GM21423 (cell line): ENCODE measurements around the gene DMD.
"Not testable (repeated sequence)": the region's sequence is repeated elsewhere in the genome, so short reads cannot be mapped to it uniquely, and the experiment has no call there.

Experiments used
- ATAC-seq: cut with Tn5 transposase; IDR thresholded peaks from one replicate; pipeline ENCODE4 v1.9.1; 2021; ENCODE audit warnings: mild to moderate bottlenecking, moderate library complexity; ENCODE audit not compliant: unreplicated experiment

DMD gene

GRCh38 chrX:33156152-33156726, 55.1 kb downstream of the DMD start:
- ATAC-seq = no peak

DNA sequence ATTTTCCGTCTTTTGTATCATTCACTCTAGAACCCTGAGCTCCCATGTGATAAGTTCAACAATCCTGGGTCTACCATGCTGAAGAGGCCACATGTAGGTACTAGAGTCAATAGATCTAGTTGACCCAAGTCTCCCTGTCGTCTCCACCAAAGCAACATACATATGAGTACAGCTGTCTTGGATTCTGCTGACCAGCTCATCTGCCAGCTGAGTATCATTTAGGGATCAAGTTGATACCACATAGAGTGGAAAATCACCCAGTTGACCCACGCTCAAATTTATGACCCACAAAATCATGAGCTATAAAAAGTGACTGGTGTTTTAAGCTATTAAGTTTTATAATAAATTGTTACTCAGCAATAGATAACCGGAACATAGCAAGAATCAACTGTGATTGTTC, 61.8 kb downstream of the DMD start:
- no peak for ATAC-seq

- no peak for ATAC-seq
Observed at GRCh38 chrX:33149085-33149484, 62.3 kb downstream of the DMD start.

DNA sequence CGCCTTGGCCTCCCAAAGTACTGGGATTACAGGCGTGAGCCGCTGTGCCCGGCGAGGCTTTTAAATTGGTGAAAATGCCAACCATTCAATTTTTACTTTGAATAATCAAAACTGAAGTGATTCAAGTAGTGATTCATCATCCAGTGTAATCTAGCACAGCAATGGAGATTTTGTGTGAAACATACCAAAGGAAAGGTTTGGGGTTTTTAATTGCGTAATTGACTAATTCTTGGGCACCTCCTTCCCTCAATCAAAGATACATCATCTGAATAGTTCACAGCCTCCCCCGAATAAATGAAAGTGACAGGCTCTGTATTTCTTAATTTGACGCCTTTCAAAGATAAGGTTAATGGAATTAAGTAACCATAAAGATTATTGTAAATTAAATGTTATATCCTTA, 69.0 kb downstream of the DMD start:
- ATAC-seq = no peak

DNA sequence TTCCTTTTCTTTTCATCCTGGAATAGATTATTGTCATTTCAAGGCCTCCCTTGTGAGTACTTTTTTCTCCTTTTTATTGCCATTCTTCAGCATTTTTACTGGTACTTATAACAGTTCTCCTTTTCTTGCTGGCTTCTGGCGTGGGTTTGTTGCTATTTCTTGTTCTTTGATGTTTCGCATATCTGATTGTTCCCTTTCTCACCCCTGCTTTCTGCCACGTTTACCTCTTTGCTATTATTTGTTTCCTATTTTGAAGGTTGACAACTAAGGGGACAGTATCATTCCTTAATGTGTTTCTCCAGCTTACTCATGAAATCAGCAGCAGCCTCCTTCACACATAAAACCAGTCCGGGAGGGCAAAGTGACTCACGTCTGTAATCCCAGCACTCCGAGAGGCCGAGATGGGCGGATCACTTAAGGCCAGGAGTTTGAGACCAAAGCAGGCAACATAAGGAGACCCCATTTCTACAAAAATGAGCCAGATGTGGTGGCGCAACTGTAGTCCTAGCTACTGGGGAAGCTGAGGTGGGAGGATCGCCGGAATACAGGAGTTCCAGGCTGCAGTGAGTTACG, 72.6 kb downstream of the DMD start:
- no peak for ATAC-seq

GRCh38 chrX:33134164-33134563, 77.2 kb downstream of the DMD start:
- no peak for ATAC-seq

- ATAC-seq = no peak
Observed at GRCh38 chrX:33133320-33133719, 78.0 kb downstream of the DMD start.

GRCh38 chrX:33132569-33132968, 78.8 kb downstream of the DMD start:
- no peak for ATAC-seq

DNA sequence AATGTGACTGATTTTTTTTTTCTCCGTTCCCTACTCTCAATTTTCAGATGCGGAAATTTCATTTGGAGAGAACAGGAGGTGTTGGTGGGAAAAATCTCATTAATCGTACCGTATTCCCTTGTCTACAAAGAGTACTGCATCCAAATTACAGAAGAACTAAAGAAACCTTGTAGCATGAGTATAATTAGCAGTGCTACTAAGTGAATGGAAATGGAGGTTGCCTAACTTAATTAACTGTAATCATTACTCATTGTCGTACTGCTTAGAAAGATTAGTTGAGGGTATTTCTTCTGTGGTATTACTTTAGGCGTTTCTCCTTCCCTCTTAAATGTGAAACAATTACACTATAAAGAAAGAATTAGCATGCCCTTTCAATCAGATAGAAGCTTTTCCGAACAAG, 81.7 kb downstream of the DMD start:
- no peak for ATAC-seq

DNA sequence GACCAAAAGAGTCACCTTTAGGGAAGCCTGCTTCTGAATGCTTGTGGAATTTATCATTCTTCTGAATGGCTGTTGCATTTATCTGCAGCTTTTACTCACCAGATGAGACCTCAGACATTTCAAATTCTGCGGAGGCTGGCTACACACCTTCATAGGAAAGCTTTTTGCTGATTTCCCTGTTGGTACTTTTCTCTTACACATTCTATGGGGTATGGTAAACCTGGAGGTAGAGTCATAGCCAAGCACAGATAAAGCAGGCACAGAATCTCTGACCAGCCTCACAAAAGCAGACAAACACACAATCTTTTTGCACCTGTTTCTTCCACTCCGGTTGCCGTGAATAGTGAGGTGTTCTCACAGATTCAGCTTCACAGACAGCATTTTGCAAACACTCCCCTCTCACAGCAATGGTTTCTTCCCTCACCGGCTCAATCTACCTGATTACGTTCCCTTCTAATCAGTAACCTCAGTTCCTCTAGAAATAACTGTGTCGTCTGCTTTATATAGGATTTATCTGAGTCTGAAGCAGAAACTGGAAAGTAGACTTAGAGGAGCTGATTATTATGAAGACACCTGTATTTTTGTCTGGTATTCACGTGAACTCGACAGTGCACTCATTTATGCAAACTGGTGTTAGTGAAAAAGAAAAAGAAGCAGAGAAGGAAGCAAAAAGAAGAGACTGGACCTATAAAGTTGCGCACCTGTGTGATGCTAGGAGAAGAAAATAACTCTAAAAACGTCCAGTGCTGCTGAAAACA, 83.1 kb downstream of the DMD start:
- ATAC-seq = no peak

GRCh38 chrX:33126469-33126868, 84.9 kb downstream of the DMD start:
- ATAC-seq = no peak

DNA sequence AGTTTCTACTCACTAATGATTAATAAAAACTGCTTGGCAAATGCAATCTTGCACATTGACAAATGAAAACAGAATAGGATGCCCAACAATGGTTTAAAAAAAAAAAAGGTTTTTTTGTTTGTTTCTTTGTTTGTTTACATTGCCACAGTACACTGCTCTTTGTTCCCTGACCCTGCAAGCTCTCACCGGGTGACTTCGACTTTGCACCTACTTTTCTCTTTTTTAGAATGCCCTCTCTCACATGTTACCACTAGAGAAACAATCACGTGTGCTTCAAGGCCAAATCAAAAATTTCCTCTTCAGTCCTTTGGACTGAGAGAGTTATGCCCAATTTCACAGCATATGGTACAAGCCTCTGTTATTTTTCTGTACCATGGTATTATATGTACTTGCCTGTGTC, 101.5 kb downstream of the DMD start:
- ATAC-seq = no peak

DNA sequence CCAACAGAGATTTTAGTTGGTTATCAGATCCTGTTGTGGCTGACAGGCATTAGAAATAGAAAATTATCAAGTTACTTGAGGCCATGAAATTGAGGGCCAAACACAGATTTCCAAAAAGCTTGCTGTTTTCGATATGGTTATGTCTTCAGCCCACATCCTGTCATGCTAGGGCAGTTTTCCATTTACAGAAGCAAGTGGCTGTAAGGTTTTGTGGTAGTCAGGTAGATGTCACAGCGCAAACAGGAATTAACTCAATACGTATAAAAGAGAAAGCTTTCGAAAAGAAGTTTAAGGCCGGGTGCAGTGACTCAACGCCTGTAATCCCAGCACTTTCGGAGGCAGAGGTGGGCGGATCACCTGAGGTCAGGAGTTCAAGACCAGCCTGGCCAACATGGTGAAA, 104.6 kb downstream of the DMD start:
- ATAC-seq = no peak

DNA sequence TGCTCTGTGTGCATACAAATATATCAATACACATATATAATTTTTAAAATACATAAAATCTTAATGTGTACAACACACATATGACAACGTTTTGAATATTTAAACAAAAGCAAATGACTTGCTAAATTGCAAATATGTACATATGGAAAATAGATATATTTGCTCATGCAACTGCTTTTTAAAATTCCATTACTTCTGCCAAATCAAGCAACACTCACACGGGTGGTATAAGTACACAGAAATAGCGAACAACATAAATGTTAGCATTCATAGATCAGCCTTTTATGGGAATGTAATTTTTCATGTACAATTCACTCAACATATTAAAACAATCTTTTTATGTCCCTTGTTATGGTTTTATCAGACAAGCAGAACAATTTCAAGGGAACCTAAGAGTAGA, 116.3 kb downstream of the DMD start:
- ATAC-seq = no peak

- ATAC-seq = no peak
Observed at GRCh38 chrX:33087411-33087810, 123.9 kb downstream of the DMD start.

DNA sequence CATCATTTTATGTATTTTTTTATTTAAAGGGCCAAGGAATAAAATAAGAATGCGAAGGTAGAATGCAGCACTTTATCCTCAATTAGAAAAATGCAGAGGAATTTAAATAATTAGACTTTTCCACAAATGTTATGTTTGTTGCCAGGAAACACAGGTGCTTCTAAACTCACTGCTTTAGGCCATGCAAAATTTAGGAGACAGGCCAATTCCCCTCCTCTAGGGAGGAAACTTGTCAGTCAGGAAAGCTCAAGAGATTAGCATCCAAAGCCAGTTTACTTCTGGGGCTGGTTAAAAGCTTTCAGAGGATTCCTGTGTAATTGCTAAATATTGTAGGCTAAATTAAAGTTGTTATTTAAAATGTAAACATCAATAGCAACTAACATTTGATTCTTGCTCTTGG, 124.5 kb downstream of the DMD start:
- ATAC-seq = no peak

GRCh38 chrX:33082371-33082770, 129.0 kb downstream of the DMD start:
- no peak for ATAC-seq

- ATAC-seq = no peak
Observed at GRCh38 chrX:33078273-33078672, 133.1 kb downstream of the DMD start.

DNA sequence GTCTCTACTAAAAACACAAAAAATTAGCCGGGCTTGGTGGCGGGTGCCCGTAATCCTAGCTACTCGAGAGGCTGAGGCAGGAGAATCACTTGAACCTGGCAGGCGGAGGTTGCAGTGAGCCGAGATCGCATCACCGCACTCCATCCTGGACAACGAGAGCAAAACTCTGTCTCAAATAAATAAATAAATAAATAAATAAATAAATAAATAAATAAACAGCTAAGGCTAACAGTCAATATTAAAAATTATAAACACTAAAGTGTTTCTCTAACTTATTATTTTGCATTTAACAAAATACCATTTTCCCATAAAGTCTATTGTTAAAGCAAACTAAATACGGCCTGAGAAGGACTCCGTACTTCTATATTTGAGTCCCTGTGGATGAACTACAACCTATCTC, 137.7 kb downstream of the DMD start:
- ATAC-seq = not testable (repeated sequence)

- ATAC-seq = no peak
Observed at GRCh38 chrX:33065415-33065814, 145.9 kb downstream of the DMD start.

- ATAC-seq = no peak
Observed at GRCh38 chrX:33062041-33062440, 149.3 kb downstream of the DMD start.

- ATAC-seq = no peak
Observed at GRCh38 chrX:33053001-33053400, 158.3 kb downstream of the DMD start.

- ATAC-seq = no peak
Observed at GRCh38 chrX:33045882-33046281, 165.5 kb downstream of the DMD start.
